BE2C (cell line): ENCODE measurements around the gene SREK1IP1.
"Not testable (repeated sequence)": the region's sequence is repeated elsewhere in the genome, so short reads cannot be mapped to it uniquely, and the experiment has no call there.

Experiments
- DNase-seq: peaks from one replicate; pipeline ENCODE4 v3.0.0-alpha.2; 2020
- H3K27me3 ChIP-seq: fragments of 250-450 bp; sonication (Bioruptor Pico); 2 replicates; pipeline ENCODE4 v1.5.1; 2020; ENCODE audit warnings: mild to moderate bottlenecking
- H3K36me3 ChIP-seq: fragments of 250-450 bp; sonication (Bioruptor Pico); 2 replicates; pipeline ENCODE4 v1.5.1; 2020; ENCODE audit warnings: mild to moderate bottlenecking
- H3K4me1 ChIP-seq: fragments of 250-450 bp; sonication (Bioruptor Pico); 2 replicates; pipeline ENCODE4 v1.5.1; 2020
- H3K4me3 ChIP-seq: 2 replicates; pipeline ENCODE4 v1.5.1; 2011; ENCODE audit warnings: low read depth, low read length
- H3K9me3 ChIP-seq: fragments of 250-450 bp; sonication (Bioruptor Pico); 2 replicates; pipeline ENCODE4 v1.5.1; 2020
- TF ChIP-seq, protein P1 (sequence below): IDR thresholded peaks from 2 replicates; pipeline ENCODE4 v1.5.1; 2012; ENCODE audit warnings: mild to moderate bottlenecking, low read depth, low read length

Gene SREK1IP1

DNA sequence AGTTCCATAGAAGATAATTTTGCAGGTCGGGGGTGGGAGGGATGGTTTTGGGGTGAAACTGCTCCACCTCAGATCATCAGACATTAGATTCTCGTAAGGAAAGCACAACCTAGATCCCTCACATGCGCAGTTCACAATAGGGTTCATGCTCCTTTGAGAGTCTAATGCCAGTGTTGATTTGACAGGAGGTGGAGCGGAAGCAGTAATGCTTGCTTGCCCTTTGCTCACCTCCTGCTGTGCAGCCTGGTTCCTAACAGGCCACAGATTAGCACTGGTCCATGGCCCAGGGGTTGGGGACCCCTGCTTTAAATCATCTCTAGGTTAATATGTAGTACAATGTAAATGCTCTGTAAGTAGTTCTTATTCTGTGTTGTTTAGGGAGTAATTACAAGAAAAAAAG is 67.7 kb downstream of the SREK1IP1 start:
- H3K4me1 ChIP-seq, result no peaks in the 10 kb centered on the region
- DNase-seq, result no peak
- H3K4me3 ChIP-seq, result no peak overlapping the region
- TF ChIP-seq, protein P1, sequence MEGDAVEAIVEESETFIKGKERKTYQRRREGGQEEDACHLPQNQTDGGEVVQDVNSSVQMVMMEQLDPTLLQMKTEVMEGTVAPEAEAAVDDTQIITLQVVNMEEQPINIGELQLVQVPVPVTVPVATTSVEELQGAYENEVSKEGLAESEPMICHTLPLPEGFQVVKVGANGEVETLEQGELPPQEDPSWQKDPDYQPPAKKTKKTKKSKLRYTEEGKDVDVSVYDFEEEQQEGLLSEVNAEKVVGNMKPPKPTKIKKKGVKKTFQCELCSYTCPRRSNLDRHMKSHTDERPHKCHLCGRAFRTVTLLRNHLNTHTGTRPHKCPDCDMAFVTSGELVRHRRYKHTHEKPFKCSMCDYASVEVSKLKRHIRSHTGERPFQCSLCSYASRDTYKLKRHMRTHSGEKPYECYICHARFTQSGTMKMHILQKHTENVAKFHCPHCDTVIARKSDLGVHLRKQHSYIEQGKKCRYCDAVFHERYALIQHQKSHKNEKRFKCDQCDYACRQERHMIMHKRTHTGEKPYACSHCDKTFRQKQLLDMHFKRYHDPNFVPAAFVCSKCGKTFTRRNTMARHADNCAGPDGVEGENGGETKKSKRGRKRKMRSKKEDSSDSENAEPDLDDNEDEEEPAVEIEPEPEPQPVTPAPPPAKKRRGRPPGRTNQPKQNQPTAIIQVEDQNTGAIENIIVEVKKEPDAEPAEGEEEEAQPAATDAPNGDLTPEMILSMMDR, result no peak
- H3K36me3 ChIP-seq, result no peaks in the 10 kb centered on the region
- peaks cover 18% of the 10 kb centered on the region for H3K27me3 ChIP-seq
- H3K9me3 ChIP-seq, result no peaks in the 10 kb centered on the region

- H3K9me3 ChIP-seq, H3K4me1 ChIP-seq, H3K36me3 ChIP-seq, H3K4me3 ChIP-seq, DNase-seq: not testable (repeated sequence)
- H3K27me3 ChIP-seq, result peaks cover 28% of the 10 kb centered on the region
Observed at GRCh38 chr5:64696414-64696813, 72.1 kb downstream of the SREK1IP1 start.

DNA sequence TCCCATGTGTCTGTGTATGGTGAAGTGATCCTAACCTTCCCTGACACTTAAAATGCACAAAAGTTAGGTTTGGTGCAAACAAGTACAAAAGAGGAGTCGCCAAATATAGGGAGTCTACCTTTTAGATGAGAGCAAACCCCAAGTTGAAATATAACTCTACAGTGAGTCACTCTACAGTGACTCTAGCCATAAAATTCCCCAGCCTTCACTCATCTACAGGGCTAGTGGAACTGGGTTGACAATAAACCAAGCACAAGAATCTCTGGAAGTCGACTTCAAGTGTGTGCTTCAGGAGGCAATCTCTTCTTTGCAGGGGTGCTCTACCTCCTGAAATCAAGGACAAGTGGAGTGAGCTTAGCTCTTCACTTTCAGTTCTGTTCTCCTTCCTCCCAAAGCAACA is 74.9 kb downstream of the SREK1IP1 start:
- H3K4me3 ChIP-seq, result no peak overlapping the region
- H3K27me3 ChIP-seq, result peaks cover 51% of the 10 kb centered on the region
- TF ChIP-seq, protein P1, result no peak
- no peaks in the 10 kb centered on the region for H3K4me1 ChIP-seq
- H3K9me3 ChIP-seq, result no peaks in the 10 kb centered on the region
- H3K36me3 ChIP-seq, result no peaks in the 10 kb centered on the region
- DNase-seq, result no peak

DNA sequence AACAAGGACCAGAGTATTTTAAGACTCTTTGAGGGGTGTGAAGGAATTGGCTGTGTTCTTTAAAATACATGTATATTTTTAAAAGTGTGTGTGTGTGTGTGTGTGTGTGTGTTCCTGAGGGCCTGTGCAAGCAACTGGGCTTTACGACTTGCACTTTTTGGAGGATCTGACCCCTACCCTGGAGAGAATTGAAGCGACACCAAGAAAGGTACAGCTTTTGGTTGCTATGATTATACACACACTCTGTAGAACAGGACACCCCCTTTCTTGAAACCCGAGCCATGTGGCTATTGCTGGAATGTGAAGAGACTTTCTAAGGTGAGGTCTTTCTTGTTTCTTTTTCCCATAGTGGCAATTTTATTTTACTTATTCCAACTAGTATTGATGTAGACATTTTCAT is 77.2 kb downstream of the SREK1IP1 start:
- H3K4me3 ChIP-seq, result no peak overlapping the region
- H3K36me3 ChIP-seq, result no peaks in the 10 kb centered on the region
- TF ChIP-seq, protein P1, result no peak
- H3K9me3 ChIP-seq, result no peaks in the 10 kb centered on the region
- DNase-seq, result no peak
- H3K4me1 ChIP-seq, result no peaks in the 10 kb centered on the region
- peaks cover 70% of the 10 kb centered on the region for H3K27me3 ChIP-seq

DNA sequence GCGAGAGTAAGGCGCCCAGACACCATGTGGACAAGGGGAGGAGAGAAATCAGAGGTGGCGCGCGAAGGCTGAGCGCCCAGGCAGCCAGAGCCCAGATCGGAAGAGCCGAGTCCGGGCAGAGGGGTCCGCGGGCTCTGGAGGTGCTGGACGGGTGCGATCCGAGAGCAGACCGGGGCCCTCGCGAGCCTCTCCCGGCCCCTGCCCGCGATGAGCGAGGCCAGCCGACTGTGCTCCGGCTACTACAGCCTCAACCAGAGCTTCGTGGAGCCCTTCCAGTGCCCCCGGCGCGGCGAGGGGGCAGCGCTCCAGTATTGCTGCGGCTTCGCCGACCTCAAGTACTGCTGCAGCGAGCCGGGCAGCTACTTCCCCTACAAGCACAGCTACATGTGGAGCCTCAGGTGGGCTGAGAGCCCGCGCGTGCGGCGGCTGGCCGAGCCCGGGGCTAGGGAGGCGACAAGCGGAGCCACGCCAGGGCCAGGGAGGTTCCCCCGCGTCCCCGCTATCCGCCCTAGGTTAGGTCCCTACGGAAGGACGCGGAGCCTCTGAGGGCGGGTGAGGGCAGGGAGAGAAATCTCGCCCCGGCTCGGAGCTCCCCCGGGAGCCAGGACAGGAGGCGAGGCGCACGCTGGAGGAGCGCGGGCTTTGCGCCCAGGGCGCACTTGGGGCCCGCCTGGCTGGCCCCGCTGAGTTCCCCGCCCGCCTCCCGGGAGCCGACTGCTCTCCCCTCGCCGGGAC is 77.9 kb downstream of the SREK1IP1 start, which contains the start of gene SHISAL2B:
Gene SHISAL2B, plus strand, starts transcription at position 87 of the 735 bp plus-strand sequence. Its CDS starts 121 bp downstream, at position 208.
- Histone ChIP-seq H3K27me3 (peaks cover 75% of the 10 kb centered on the region), H3K36me3 (no peaks in the 10 kb centered on the region), H3K9me3 (no peaks in the 10 kb centered on the region), H3K4me3 (no peak within 1 kb of the TSS), H3K4me1 (no peaks in the 10 kb centered on the region)
- TF ChIP-seq, protein P1, result no peak
- peak; percentile 11 for DNase-seq

GRCh38 chr5:64690104-64690416 is 78.4 kb downstream of the SREK1IP1 start:
- no peaks in the 10 kb centered on the region for H3K4me1 ChIP-seq
- DNase-seq, result no peak
- TF ChIP-seq, protein P1, result no peak
- no peaks in the 10 kb centered on the region for H3K9me3 ChIP-seq
- H3K27me3 ChIP-seq, result peaks cover 77% of the 10 kb centered on the region
- no peak overlapping the region for H3K4me3 ChIP-seq
- no peaks in the 10 kb centered on the region for H3K36me3 ChIP-seq
